ENCODE results near the gene MUC20. TPM values are rescaled to one million over a fixed set of nuclear protein-coding genes. Genes with fewer than 3 reads are reported as not detected.
"Not testable (repeated sequence)": the region's sequence is repeated elsewhere in the genome, so short reads cannot be mapped to it uniquely, and the experiment has no call there.

The MUC20 gene, protein sequence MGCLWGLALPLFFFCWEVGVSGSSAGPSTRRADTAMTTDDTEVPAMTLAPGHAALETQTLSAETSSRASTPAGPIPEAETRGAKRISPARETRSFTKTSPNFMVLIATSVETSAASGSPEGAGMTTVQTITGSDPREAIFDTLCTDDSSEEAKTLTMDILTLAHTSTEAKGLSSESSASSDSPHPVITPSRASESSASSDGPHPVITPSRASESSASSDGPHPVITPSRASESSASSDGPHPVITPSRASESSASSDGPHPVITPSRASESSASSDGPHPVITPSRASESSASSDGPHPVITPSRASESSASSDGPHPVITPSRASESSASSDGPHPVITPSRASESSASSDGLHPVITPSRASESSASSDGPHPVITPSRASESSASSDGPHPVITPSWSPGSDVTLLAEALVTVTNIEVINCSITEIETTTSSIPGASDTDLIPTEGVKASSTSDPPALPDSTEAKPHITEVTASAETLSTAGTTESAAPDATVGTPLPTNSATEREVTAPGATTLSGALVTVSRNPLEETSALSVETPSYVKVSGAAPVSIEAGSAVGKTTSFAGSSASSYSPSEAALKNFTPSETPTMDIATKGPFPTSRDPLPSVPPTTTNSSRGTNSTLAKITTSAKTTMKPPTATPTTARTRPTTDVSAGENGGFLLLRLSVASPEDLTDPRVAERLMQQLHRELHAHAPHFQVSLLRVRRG
- total RNA-seq (2016; rRNA removed; fragmentation: Illumina TruSeq; extraction: Trizol) (0.24 TPM in 1 of 2 replicates, not detected in the other), polyA plus RNA-seq (2011; rRNA removed) (0.83 and 1.2 TPM in 2 replicates), polyA minus RNA-seq (2011; rRNA and poly(A)+ RNA removed; ENCODE audit: low replicate concordance) (0.23 and 0.48 TPM in 2 replicates), Bru-seq, nascent RNA (percentile 34 among the genes with signal in this experiment), BruChase-seq, experiment 1, labeled RNA remaining after a 6-hour chase (percentile 53 among the genes with signal in this experiment), BruChase-seq, experiment 2, labeled RNA remaining after a 2-hour chase (percentile 41 among the genes with signal in this experiment)
- not detected in 2 replicates for total RNA-seq (2016; cell fraction: cytosol; rRNA removed; fragmentation: Illumina TruSeq; extraction: Trizol; ENCODE audit: low read depth)
- total RNA-seq (2016; cell fraction: insoluble cytoplasmic fraction; rRNA removed; fragmentation: Illumina TruSeq; extraction: Trizol), result 0.09 TPM in 1 of 2 replicates, not detected in the other
- total RNA-seq (2016; cell fraction: membrane; rRNA removed; fragmentation: Illumina TruSeq; extraction: Trizol), result not detected in 2 replicates
- total RNA-seq (2016; cell fraction: nucleus; rRNA removed; fragmentation: Illumina TruSeq; extraction: Trizol), result 0.34 TPM in 1 of 2 replicates, not detected in the other
- 0.35 and 0.39 TPM in 2 replicates for polyA plus RNA-seq (2011; cell fraction: cytosol; rRNA removed)
- 4.6 and 6.0 TPM in 2 replicates for polyA plus RNA-seq (2011; cell fraction: nucleus; rRNA removed)
- polyA plus RNA-seq (2012), result 1.5 and 1.9 TPM in 2 replicates
- polyA plus RNA-seq (2016; cell fraction: cytosol; fragmentation: Illumina TruSeq; extraction: Trizol; ENCODE audit: low read depth), result 0.11 TPM in 1 of 2 replicates, not detected in the other
- polyA plus RNA-seq (2016; cell fraction: insoluble cytoplasmic fraction; fragmentation: Illumina TruSeq; extraction: Trizol; ENCODE audit: low read depth), result 0.23 TPM in 1 of 2 replicates, not detected in the other
- polyA plus RNA-seq (2016; cell fraction: membrane; fragmentation: Illumina TruSeq; extraction: Trizol; ENCODE audit: low read depth), result 0.16 and 0.24 TPM in 2 replicates
- polyA plus RNA-seq (2016; cell fraction: nucleus; fragmentation: Illumina TruSeq; extraction: Trizol; ENCODE audit: insufficient read depth, low read depth), result 0.79 and 1.7 TPM in 2 replicates
- not detected in 2 replicates for polyA minus RNA-seq (2011; cell fraction: cytosol; rRNA and poly(A)+ RNA removed)
- polyA minus RNA-seq (2011; cell fraction: nucleus; rRNA and poly(A)+ RNA removed), result 1.2 TPM in 1 of 2 replicates, not detected in the other
- long read RNA-seq, experiment 1, result 0 reads
- long read RNA-seq, experiment 2, result 0 reads

DNA sequence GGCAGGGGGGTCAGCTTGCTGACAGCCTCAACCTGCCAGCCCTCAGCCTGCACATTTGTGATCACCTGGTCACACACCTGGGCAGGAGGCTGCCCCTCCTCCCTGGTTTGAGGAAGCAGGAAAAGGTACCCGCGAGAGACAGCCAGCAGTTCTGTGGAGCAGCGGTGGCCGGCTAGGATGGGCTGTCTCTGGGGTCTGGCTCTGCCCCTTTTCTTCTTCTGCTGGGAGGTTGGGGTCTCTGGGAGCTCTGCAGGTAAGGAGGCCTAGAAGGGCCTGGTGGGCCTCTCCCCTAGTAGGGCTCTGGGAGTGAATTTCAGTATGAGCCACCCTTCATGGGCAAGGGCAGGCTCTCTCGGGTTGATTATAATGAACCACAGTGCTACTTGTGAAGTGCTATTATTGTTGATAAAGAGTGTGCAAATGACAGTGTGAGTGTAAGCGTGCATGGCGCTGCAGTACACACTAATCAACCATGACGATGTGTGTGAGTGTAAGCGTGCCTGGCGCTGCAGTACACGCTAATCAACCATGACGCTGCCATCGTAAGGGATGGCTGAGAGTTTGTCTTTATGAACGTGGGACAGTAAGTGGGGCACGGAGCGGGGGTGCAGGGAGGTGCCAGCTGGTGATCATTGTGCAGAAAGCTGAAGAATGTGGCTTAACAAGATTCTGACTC lies at the start of gene MUC20:
Gene MUC20, plus strand, starts transcription at position 148 of the 676 bp plus-strand sequence. Its CDS starts 30 bp downstream, at position 178.
- POLR2A ChIA-PET; H3K9me3 ChIP-seq (ENCODE audit: low read length); H3K4me3 ChIP-seq (replicated peaks in 1 of 3; ENCODE audit: insufficient read depth in 1 of 3, low read depth in 2 of 3, low read length in 3 of 3); CTCF ChIA-PET (ENCODE audit: low intra/inter-chr PET ratio, low total read pairs); H3K9ac ChIP-seq (ENCODE audit: insufficient read depth, low read depth, low read length); intact Hi-C loops (cut with micrococcal nuclease; ENCODE audit: unreplicated experiment); H4K20me1 ChIP-seq (ENCODE audit: insufficient read depth, low read length); FAIRE-seq; ATAC-seq; H3K36me3 ChIP-seq (replicated peaks in 1 of 2; ENCODE audit: control insufficient read depth in 1 of 2, insufficient read depth in 2 of 2, low read length in 2 of 2); H3K79me2 ChIP-seq (ENCODE audit: insufficient read depth, low read length); H3K27ac ChIP-seq (ENCODE audit: extremely low read length, insufficient read depth, low read length); in situ Hi-C loops (cut with HindIII; ENCODE audit: extremely low pct_ligation_motif_present, low pct_unique_long_range_greater_than_20kb); BruUV-seq (replicated peaks); H2AFZ ChIP-seq (ENCODE audit: low read length); H3K27me3 ChIP-seq (ENCODE audit: control insufficient read depth in 1 of 2, insufficient read depth in 2 of 2, low read length in 2 of 2); DNase-seq (ENCODE audit: low spot score): not testable (repeated sequence)
- 61% methylated on average over 9 of the region's 16 CpGs for WGBS (ENCODE audit: low lambda C conversion rate)
- H3K4me2 ChIP-seq (ENCODE audit: low read depth, low read length), result peak within 1 kb of the TSS; percentile 45
- H3K4me1 ChIP-seq (ENCODE audit: insufficient read depth, low read length), result peaks cover 33% of the 10 kb centered on the region

DNA sequence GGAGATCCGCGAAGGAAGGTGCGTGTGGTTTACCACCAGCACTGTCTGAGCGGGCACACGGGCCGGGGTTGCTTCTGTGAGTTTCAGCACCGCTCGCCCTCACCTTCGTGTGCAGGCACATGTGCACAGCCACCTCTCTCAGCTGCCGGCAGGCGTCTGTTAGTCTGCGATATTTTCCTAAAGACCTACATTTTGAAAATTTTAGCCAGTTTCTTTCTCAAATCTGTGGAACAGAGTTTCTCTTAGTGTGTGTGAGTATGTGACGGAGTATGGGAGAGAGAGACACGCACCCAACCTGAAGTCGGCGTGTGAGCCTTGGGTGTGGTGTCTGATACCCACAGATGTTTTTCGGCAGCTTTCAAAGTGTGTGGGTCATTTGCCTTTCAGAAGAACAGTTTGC lies 49.5 kb upstream of the MUC20 start:
- ATAC-seq; H3K27ac ChIP-seq (ENCODE audit: extremely low read length, insufficient read depth, low read length); DNase-seq (ENCODE audit: low spot score); H3K79me2 ChIP-seq (ENCODE audit: insufficient read depth, low read length); H3K27me3 ChIP-seq (ENCODE audit: control insufficient read depth in 1 of 2, insufficient read depth in 2 of 2, low read length in 2 of 2); H3K36me3 ChIP-seq (replicated peaks in 1 of 2; ENCODE audit: control insufficient read depth in 1 of 2, insufficient read depth in 2 of 2, low read length in 2 of 2); H3K4me2 ChIP-seq (ENCODE audit: low read depth, low read length); CTCF ChIA-PET (ENCODE audit: low intra/inter-chr PET ratio, low total read pairs); H3K4me3 ChIP-seq (replicated peaks in 1 of 3; ENCODE audit: insufficient read depth in 1 of 3, low read depth in 2 of 3, low read length in 3 of 3); BruUV-seq (replicated peaks); H2AFZ ChIP-seq (ENCODE audit: low read length); H3K9me3 ChIP-seq (ENCODE audit: low read length); FAIRE-seq; in situ Hi-C loops (cut with HindIII; ENCODE audit: extremely low pct_ligation_motif_present, low pct_unique_long_range_greater_than_20kb); POLR2A ChIA-PET; H3K4me1 ChIP-seq (ENCODE audit: insufficient read depth, low read length); intact Hi-C loops (cut with micrococcal nuclease; ENCODE audit: unreplicated experiment); H3K9ac ChIP-seq (ENCODE audit: insufficient read depth, low read depth, low read length); H4K20me1 ChIP-seq (ENCODE audit: insufficient read depth, low read length): not testable (repeated sequence)
- WGBS (ENCODE audit: low lambda C conversion rate), result 97% methylated on average over 7 of the region's 17 CpGs

GRCh38 chr3:195673711-195674110 lies 47.1 kb upstream of the MUC20 start:
- FAIRE-seq; H3K9me3 ChIP-seq (ENCODE audit: low read length); DNase-seq (ENCODE audit: low spot score); H3K79me2 ChIP-seq (ENCODE audit: insufficient read depth, low read length); POLR2A ChIA-PET; H2AFZ ChIP-seq (ENCODE audit: low read length); H4K20me1 ChIP-seq (ENCODE audit: insufficient read depth, low read length); in situ Hi-C loops (cut with HindIII; ENCODE audit: extremely low pct_ligation_motif_present, low pct_unique_long_range_greater_than_20kb); H3K27ac ChIP-seq (ENCODE audit: extremely low read length, insufficient read depth, low read length); BruUV-seq (replicated peaks); H3K9ac ChIP-seq (ENCODE audit: insufficient read depth, low read depth, low read length); CTCF ChIA-PET (ENCODE audit: low intra/inter-chr PET ratio, low total read pairs); H3K4me2 ChIP-seq (ENCODE audit: low read depth, low read length); ATAC-seq; H3K4me3 ChIP-seq (replicated peaks in 1 of 3; ENCODE audit: insufficient read depth in 1 of 3, low read depth in 2 of 3, low read length in 3 of 3); intact Hi-C loops (cut with micrococcal nuclease; ENCODE audit: unreplicated experiment); H3K4me1 ChIP-seq (ENCODE audit: insufficient read depth, low read length); H3K27me3 ChIP-seq (ENCODE audit: control insufficient read depth in 1 of 2, insufficient read depth in 2 of 2, low read length in 2 of 2): not testable (repeated sequence)
- 78% methylated on average over 3 of the region's 9 CpGs for WGBS (ENCODE audit: low lambda C conversion rate)
- peaks cover 5 to 13% of the 10 kb centered on the region in 2 experiments; a peak in 4 of 5 replicates for H3K36me3 ChIP-seq (replicated peaks in 1 of 2; ENCODE audit: control insufficient read depth in 1 of 2, insufficient read depth in 2 of 2, low read length in 2 of 2)

Measured in HepG2 (cell line).